HEK293T (cell line): ENCODE measurements around the gene POU5F1.
"Not testable (repeated sequence)": the region's sequence is repeated elsewhere in the genome, so short reads cannot be mapped to it uniquely, and the experiment has no call there.

ENCODE experiments used
- CTCF ChIA-PET: fragments of 350-600 bp; formaldehyde crosslinking; extraction: SDS; loops from one replicate; lab custom pipeline; 2021; ENCODE audit warnings: antibody characterized with exemption, inconsistent platforms; lab: Yijun Ruan, JAX
- POLR2A ChIA-PET: fragments of 350-600 bp; formaldehyde crosslinking; extraction: SDS; loops from one replicate; lab custom pipeline; 2020; ENCODE audit warnings: antibody characterized with exemption, inconsistent platforms; lab: Yijun Ruan, JAX
- DNase-seq: peaks from one replicate; pipeline ENCODE4 v3.0.0; 2012; ENCODE audit warnings: mixed read lengths; ENCODE audit errors: extremely low spot score
- ARNT ChIP-seq: fragments of 450-650 bp; IDR thresholded peaks from 2 replicates; pipeline ENCODE4 v1.6.1; 2017; ENCODE audit warnings: mild to moderate bottlenecking
- BHLHE40 ChIP-seq: fragments of 450-650 bp; IDR thresholded peaks from 2 replicates; pipeline ENCODE4 v1.6.1; 2016; ENCODE audit warnings: mild to moderate bottlenecking, moderate library complexity, borderline replicate concordance
- CTBP1 ChIP-seq: fragments of 450-650 bp; IDR thresholded peaks from 2 replicates; pipeline ENCODE4 v1.6.1; 2016; ENCODE audit warnings: borderline replicate concordance
- ELF4 ChIP-seq: fragments of 450-650 bp; IDR thresholded peaks from 2 replicates; pipeline ENCODE4 v1.6.1; 2017; ENCODE audit warnings: antibody characterized with exemption
- FOXA1 ChIP-seq: fragments of 450-650 bp; IDR thresholded peaks from 2 replicates; pipeline ENCODE4 v1.6.1; 2016; ENCODE audit warnings: mild to moderate bottlenecking
- FOXK2 ChIP-seq: fragments of 450-650 bp; IDR thresholded peaks from 2 replicates; pipeline ENCODE4 v1.6.1; 2016; ENCODE audit warnings: mild to moderate bottlenecking
- FOXM1 ChIP-seq: fragments of 450-650 bp; IDR thresholded peaks from 2 replicates; pipeline ENCODE4 v1.6.1; 2017; ENCODE audit warnings: mild to moderate bottlenecking, borderline replicate concordance
- HDGF ChIP-seq: fragments of 450-650 bp; IDR thresholded peaks from 2 replicates; pipeline ENCODE4 v1.6.1; 2017; ENCODE audit warnings: antibody characterized with exemption, borderline replicate concordance
- L3MBTL2 ChIP-seq: fragments of 450-650 bp; conservative IDR thresholded peaks from 2 replicates; pipeline ENCODE4 v1.6.1; 2016; ENCODE audit warnings: mild to moderate bottlenecking
- LEF1 ChIP-seq: fragments of 450-650 bp; IDR thresholded peaks from 2 replicates; pipeline ENCODE4 v1.6.1; 2017; ENCODE audit warnings: mild to moderate bottlenecking, borderline replicate concordance
- NFRKB ChIP-seq: fragments of 450-650 bp; IDR thresholded peaks from 2 replicates; pipeline ENCODE4 v1.6.1; 2016; ENCODE audit warnings: mild to moderate bottlenecking, moderate library complexity
- PKNOX1 ChIP-seq: fragments of 450-650 bp; IDR thresholded peaks from 2 replicates; pipeline ENCODE4 v1.6.1; 2016
- SP1 ChIP-seq: fragments of 450-650 bp; IDR thresholded peaks from 2 replicates; pipeline ENCODE4 v1.6.1; 2017
- SUZ12 ChIP-seq: fragments of 450-650 bp; IDR thresholded peaks from 2 replicates; pipeline ENCODE4 v1.6.1; 2016; ENCODE audit warnings: mild to moderate bottlenecking
- TARDBP ChIP-seq: fragments of 450-650 bp; IDR thresholded peaks from 2 replicates; pipeline ENCODE4 v1.6.1; 2016
- ZNF384 ChIP-seq: fragments of 450-650 bp; IDR thresholded peaks from 2 replicates; pipeline ENCODE4 v1.6.1; 2016

POU5F1 gene

GRCh38 chr6:31173406-31173805 is 2.9 kb upstream of the POU5F1 start:
- TF ChIP-seq HDGF (no peak), PKNOX1 (no peak)
- CTCF ChIA-PET: no interaction called here

GRCh38 chr6:31172973-31173384 is 2.5 kb upstream of the POU5F1 start:
- TF ChIP-seq ELF4 (no peak), NFRKB (no peak), FOXK2 (no peak), FOXM1 (no peak), PKNOX1 (no peak), L3MBTL2 (no peak), FOXA1 (no peak), ARNT (no peak), ZNF384 (no peak)
- CTCF ChIA-PET: no interaction called here

More at GRCh38 chr6:31173406-31173805, 2.9 kb upstream of the POU5F1 start:
- no peak for DNase-seq
- POLR2A ChIA-PET: interaction anchor here (0.9 kb wide), 1 partner anchor 15 kb away, joined by 4 read pairs; the partner anchor contains the start of gene TCF19

GRCh38 chr6:31171931-31172905 is 1.7 kb upstream of the POU5F1 start:
- TF ChIP-seq TARDBP: no peak
- no peak for TF ChIP-seq L3MBTL2
- no peak for TF ChIP-seq FOXA1
- no peak for TF ChIP-seq NFRKB
- TF ChIP-seq BHLHE40: no peak
- ChIA-PET CTCF (no interaction called here), POLR2A (no interaction called here)
- no peak for DNase-seq

More at GRCh38 chr6:31172973-31173384, 2.5 kb upstream of the POU5F1 start:
- no peak for DNase-seq
- POLR2A ChIA-PET: no interaction called here

GRCh38 chr6:31170987-31171671 is 647 bp upstream of the POU5F1 start:
- DNase-seq: no peak
- ChIA-PET CTCF (no interaction called here), POLR2A (no interaction called here)
- TF ChIP-seq CTBP1: no peak

- DNase-seq, CTCF ChIA-PET: not testable (repeated sequence)
- POLR2A ChIA-PET: interaction anchor here (1.9 kb wide), 1 partner anchor 11 kb away, joined by 13 read pairs; the partner anchor contains the start of gene TCF19
These were observed 453 bp downstream of the POU5F1 start for GRCh38 chr6:31169858-31170599.

- no peak for TF ChIP-seq NFRKB
- TF ChIP-seq HDGF: no peak
- no peak for TF ChIP-seq FOXA1
- TF ChIP-seq ELF4: no peak
- TF ChIP-seq ZNF384: no peak
- no peak for TF ChIP-seq L3MBTL2
- no peak for DNase-seq
- ChIA-PET CTCF (no interaction called here), POLR2A (interaction anchor here (1.9 kb wide), 1 partner anchor 11 kb away, joined by 13 read pairs; the partner anchor contains the start of gene TCF19)
These were observed 1.2 kb downstream of the POU5F1 start for GRCh38 chr6:31169123-31169857.

- no peak for TF ChIP-seq PKNOX1
- no peak for TF ChIP-seq ARNT
- TF ChIP-seq NFRKB: no peak
- no peak for TF ChIP-seq FOXA1
- TF ChIP-seq FOXM1: no peak
- no peak for TF ChIP-seq ZNF384
- TF ChIP-seq SP1: no peak
- no peak for TF ChIP-seq ELF4
- no peak for TF ChIP-seq SUZ12
- no peak for TF ChIP-seq CTBP1
- TF ChIP-seq LEF1: no peak
- POLR2A ChIA-PET: interaction anchor here (1.9 kb wide), 1 partner anchor 10 kb away, joined by 13 read pairs; the partner anchor contains the start of gene TCF19
- no peak for DNase-seq
- CTCF ChIA-PET: no interaction called here
These were observed 1.9 kb downstream of the POU5F1 start for GRCh38 chr6:31168606-31169005.
